Fibroblast of villous mesenchyme (primary cell): Measurements from ENCODE around the gene BRF1. TPM values are rescaled to one million over a fixed set of nuclear protein-coding genes. Genes with fewer than 3 reads are reported as not detected.

Source experiments
- DNase-seq: peaks from one replicate; pipeline ENCODE4 v3.0.0-alpha.2; 2010; ENCODE audit warnings: low read depth
- H3K4me3 ChIP-seq: 2 replicates; pipeline ENCODE4 v1.5.1; 2011; ENCODE audit warnings: low read depth, mild to moderate bottlenecking, low read length
- total RNA-seq: library from RNA; depleted of rRNA; stranded (reverse); fragments of >200 nt; gene quantifications from 2 replicates; pipeline ENCODE4 v1.2.3, GENCODE V29; 2012
- TF ChIP-seq, protein P1 (sequence below): IDR thresholded peaks from 2 replicates; pipeline ENCODE4 v1.5.1; 2012; ENCODE audit warnings: low read depth, mild to moderate bottlenecking, low read length; ENCODE audit not compliant: insufficient read depth

The BRF1 gene, protein sequence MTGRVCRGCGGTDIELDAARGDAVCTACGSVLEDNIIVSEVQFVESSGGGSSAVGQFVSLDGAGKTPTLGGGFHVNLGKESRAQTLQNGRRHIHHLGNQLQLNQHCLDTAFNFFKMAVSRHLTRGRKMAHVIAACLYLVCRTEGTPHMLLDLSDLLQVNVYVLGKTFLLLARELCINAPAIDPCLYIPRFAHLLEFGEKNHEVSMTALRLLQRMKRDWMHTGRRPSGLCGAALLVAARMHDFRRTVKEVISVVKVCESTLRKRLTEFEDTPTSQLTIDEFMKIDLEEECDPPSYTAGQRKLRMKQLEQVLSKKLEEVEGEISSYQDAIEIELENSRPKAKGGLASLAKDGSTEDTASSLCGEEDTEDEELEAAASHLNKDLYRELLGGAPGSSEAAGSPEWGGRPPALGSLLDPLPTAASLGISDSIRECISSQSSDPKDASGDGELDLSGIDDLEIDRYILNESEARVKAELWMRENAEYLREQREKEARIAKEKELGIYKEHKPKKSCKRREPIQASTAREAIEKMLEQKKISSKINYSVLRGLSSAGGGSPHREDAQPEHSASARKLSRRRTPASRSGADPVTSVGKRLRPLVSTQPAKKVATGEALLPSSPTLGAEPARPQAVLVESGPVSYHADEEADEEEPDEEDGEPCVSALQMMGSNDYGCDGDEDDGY
- 32.8 and 41.2 TPM in 2 replicates for total RNA-seq

DNA sequence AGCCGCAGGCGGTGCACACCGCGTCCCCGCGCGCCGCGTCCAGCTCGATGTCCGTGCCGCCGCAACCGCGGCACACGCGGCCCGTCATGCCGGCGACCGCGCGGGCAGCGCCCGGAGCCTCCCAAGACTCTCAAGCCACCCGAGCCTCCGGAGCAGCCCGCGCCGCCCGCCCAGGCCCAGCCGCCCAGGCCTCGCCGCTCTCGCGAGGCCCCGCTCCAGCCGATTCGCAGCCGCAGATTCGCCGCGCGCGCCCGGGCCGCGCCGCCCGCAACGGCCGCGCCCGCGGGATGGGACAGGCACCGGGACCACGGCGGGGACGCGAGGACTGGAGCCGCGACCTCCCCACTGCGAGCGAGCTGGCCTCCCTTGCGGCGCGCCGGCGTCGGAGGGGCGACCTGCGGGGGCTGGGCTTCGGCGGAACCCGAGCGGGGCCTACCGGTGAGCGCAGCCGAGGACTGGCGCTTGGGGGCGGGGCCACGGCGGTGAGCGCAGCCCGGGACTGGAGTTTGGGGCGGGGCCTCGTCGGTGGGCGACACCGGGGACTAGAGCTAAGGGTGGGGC, at the start of gene BRF1:
TSS of gene BRF1 (minus strand) at position 460 of the 561 bp plus-strand sequence. CDS start at position 88, 372 bp downstream.
- TF ChIP-seq, protein P1, sequence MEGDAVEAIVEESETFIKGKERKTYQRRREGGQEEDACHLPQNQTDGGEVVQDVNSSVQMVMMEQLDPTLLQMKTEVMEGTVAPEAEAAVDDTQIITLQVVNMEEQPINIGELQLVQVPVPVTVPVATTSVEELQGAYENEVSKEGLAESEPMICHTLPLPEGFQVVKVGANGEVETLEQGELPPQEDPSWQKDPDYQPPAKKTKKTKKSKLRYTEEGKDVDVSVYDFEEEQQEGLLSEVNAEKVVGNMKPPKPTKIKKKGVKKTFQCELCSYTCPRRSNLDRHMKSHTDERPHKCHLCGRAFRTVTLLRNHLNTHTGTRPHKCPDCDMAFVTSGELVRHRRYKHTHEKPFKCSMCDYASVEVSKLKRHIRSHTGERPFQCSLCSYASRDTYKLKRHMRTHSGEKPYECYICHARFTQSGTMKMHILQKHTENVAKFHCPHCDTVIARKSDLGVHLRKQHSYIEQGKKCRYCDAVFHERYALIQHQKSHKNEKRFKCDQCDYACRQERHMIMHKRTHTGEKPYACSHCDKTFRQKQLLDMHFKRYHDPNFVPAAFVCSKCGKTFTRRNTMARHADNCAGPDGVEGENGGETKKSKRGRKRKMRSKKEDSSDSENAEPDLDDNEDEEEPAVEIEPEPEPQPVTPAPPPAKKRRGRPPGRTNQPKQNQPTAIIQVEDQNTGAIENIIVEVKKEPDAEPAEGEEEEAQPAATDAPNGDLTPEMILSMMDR = no peak
- peak within 1 kb of the TSS; percentile 79 for H3K4me3 ChIP-seq
- peak; percentile 92 for DNase-seq

DNA sequence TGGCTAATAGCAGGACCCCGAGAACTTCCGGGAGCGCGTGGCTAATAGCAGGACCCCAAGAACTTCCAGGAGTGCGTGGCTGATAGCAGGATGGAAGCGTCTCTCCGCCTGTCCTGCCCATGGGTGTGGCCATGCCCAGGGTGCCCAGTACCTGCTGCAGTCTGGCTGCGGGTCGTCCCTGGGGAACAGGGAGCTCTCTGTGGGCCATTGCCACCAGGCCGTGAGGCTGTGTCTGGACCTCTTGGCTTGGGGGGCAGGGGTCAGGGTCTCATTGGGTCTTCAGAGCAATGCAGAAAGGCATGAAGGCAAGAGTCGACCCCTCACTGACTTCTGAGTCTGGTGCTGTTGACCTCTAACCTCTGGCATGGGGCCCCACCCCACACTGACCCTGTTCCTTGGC, 49.2 kb upstream of the BRF1 start:
- TF ChIP-seq, protein P1 = no peak
- H3K4me3 ChIP-seq = no peak overlapping the region
- DNase-seq = no peak

DNA sequence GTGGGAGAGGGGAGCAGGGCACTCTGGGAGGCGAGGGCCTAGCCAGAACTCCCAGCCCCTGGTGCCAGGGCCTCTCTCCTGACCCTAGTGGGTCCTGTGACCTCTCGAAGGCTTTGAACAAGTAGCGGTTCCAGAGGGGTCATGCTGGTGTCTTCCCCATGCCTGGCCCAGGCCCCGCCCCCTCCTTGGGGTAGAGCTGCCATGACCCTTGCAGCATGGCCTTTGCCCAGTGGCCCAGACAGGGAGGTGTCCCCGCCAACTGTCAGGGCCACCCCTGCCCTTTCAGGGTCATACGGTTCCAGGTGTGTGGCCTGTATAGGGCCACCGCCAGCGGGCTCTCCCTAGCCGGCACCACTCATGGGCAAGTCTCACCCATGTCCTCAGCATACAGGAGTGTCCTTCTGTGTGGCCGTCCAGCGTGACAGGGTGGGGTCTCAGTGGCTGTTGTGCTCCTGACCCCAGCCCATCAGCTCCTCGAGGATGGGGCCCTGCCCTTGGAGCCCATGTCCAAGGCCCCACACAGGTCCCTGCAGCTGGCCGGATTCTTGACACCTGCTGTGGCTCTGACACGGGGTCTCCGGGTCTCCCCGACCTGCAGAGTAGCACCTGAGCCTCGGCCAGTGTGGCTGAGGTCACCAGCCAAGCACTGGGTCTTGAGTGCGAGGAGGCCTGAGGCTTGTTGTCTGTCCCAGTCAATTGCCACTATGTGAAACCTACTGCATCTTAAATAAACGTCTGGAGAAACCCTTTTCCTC, 48.3 kb upstream of the BRF1 start:
- no peak for DNase-seq
- H3K4me3 ChIP-seq = no peak overlapping the region
- TF ChIP-seq, protein P1 = no peak

DNA sequence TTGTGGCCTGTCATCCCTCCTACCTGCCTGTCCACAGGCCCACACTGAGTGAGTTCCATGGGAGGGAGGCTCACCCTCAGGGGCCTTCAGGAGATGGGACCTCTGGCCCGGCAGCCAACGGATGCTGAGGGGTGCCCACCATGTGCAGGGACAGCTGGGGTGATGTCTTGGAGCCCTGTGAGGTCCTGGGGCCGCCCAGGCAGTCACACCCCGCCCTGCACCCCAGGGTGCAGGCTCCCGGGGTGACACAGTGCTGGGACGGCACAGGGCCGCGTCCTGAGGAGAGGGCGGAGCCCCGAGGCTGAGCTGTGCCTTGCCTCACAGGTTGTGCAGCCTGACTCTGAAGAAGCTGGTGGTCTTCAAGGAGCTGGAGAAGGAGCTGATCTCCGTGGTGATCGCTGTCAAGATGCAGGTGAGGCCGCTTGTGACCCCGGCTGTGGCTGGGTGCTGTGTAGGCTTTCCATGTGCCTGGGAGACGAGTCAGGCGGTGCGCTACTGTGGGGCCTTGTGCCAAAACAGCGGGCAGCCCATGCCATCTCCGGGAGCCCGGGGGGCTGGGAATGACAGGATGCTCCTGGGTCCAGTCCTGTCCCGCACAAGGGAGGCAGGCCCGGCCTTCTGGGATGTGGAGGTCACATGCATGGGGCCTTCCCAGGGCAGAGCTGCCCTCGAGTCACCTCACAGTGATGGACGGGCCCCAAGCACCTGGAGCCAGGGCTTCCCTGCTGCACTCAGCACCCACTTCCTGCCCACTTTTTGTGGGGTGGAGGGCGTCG, 47.6 kb upstream of the BRF1 start:
- H3K4me3 ChIP-seq = no peak overlapping the region
- DNase-seq = no peak
- TF ChIP-seq, protein P1 = no peak

DNA sequence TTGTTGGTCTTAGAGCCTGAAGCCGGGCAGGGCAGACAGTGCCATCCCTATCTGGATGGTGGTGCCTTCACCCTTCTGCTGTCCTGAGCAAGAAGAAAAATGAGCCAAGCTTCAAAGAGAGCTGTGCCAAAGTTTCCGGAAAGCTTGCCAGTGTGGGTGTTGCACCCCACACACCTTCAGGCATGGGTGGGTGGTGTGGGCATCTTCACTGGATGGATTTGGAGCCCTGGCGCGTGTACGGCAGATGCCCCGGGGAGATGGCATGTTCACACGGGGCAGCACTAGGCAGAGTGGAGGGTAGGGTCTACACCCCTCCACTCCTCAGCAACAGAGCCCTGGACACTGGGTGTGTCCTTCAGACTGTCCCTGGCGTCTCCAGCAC, 46.8 kb upstream of the BRF1 start:
- H3K4me3 ChIP-seq = no peak overlapping the region
- DNase-seq = no peak
- TF ChIP-seq, protein P1 = no peak
